GM10266 (cell line): Measurements from ENCODE around the gene SLC5A10.
"Not testable (repeated sequence)": the region's sequence is repeated elsewhere in the genome, so short reads cannot be mapped to it uniquely, and the experiment has no call there.

ENCODE experiments used
- DNase-seq: peaks from one replicate; pipeline ENCODE4 v3.0.0; 2012; ENCODE audit errors: extremely low spot score
- TF ChIP-seq, protein P1 (sequence below): IDR thresholded peaks from 2 replicates; pipeline ENCODE4 v1.5.1; 2012; ENCODE audit warnings: mild to moderate bottlenecking, low read depth; ENCODE audit not compliant: control insufficient read depth, insufficient read depth; ENCODE audit errors: missing control alignments

The SLC5A10 gene

GRCh38 chr17:19017804-19018599 is 66.0 kb downstream of the SLC5A10 start:
- DNase-seq, result no peak
- TF ChIP-seq, protein P1, sequence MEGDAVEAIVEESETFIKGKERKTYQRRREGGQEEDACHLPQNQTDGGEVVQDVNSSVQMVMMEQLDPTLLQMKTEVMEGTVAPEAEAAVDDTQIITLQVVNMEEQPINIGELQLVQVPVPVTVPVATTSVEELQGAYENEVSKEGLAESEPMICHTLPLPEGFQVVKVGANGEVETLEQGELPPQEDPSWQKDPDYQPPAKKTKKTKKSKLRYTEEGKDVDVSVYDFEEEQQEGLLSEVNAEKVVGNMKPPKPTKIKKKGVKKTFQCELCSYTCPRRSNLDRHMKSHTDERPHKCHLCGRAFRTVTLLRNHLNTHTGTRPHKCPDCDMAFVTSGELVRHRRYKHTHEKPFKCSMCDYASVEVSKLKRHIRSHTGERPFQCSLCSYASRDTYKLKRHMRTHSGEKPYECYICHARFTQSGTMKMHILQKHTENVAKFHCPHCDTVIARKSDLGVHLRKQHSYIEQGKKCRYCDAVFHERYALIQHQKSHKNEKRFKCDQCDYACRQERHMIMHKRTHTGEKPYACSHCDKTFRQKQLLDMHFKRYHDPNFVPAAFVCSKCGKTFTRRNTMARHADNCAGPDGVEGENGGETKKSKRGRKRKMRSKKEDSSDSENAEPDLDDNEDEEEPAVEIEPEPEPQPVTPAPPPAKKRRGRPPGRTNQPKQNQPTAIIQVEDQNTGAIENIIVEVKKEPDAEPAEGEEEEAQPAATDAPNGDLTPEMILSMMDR, result no peak

- no peak for DNase-seq
- TF ChIP-seq, protein P1, result no peak
Measured at GRCh38 chr17:19018600-19018950, 66.6 kb downstream of the SLC5A10 start.

GRCh38 chr17:19019041-19019941 is 67.3 kb downstream of the SLC5A10 start:
- no peak for DNase-seq
- TF ChIP-seq, protein P1, result no peak

- TF ChIP-seq, protein P1, result no peak
- no peak for DNase-seq
Measured at GRCh38 chr17:19020016-19020415, 68.1 kb downstream of the SLC5A10 start.

GRCh38 chr17:19021011-19021621 is 69.2 kb downstream of the SLC5A10 start:
- not testable (repeated sequence) for DNase-seq

- TF ChIP-seq, protein P1, result no peak
- DNase-seq, result no peak
Measured at GRCh38 chr17:19021622-19022083, 69.7 kb downstream of the SLC5A10 start.

- DNase-seq, result no peak
- TF ChIP-seq, protein P1, result no peak
Measured at GRCh38 chr17:19022128-19022527, 70.2 kb downstream of the SLC5A10 start.
